GM13977 (cell line): ENCODE results near the gene TMCO6.

Source experiments
- DNase-seq: peaks from one replicate; pipeline ENCODE4 v3.0.0; 2012; ENCODE audit warnings: low spot score
- in situ Hi-C: fragments of 300-500 bp; cut with MboI; formaldehyde crosslinking; loops from one replicate; pipeline ENCODE4 v1.12.0; 2022; ENCODE audit warnings: low sequenced_read_pairs, low pct_unique_long_range_greater_than_20kb, mixed read lengths, inconsistent platforms; ENCODE audit not compliant: unreplicated experiment
- TF ChIP-seq, protein P1 (sequence below): IDR thresholded peaks from 2 replicates; pipeline ENCODE4 v1.5.1; 2012; ENCODE audit warnings: mild to moderate bottlenecking, control low read depth; ENCODE audit not compliant: insufficient read depth; ENCODE audit errors: extremely low read depth, missing control alignments

The TMCO6 gene

DNA sequence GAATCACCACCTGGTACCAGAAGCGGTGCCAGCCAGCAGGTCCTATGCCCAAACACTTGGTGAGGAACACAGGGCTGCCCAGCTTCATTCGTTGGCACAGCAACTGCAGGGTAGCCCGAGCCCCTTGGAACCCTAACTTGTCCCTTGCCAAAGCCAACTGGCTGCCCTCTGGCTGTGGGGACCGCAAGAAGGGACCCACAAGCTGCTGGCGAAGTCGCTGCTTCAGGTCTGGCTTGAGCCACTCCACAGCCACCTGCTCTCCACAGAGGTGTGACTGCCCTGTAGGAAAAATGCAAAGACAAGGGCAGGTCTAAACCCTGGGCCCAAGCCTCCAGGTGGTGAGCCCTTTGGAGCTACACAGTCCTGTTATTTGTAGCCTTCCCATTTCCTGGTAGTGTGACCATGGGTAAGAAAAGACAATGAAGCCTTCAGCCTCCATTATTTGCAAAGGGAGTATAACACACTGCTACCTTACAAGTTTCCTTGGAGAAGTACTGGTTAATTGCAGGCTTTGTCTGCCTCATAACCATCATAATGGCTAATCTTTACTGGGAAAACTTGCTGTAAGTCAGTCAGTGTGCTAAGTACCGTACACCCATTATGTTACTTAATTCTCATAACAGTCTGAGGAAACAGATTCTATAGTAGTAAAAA, 32.3 kb downstream of the TMCO6 start:
- TF ChIP-seq, protein P1, sequence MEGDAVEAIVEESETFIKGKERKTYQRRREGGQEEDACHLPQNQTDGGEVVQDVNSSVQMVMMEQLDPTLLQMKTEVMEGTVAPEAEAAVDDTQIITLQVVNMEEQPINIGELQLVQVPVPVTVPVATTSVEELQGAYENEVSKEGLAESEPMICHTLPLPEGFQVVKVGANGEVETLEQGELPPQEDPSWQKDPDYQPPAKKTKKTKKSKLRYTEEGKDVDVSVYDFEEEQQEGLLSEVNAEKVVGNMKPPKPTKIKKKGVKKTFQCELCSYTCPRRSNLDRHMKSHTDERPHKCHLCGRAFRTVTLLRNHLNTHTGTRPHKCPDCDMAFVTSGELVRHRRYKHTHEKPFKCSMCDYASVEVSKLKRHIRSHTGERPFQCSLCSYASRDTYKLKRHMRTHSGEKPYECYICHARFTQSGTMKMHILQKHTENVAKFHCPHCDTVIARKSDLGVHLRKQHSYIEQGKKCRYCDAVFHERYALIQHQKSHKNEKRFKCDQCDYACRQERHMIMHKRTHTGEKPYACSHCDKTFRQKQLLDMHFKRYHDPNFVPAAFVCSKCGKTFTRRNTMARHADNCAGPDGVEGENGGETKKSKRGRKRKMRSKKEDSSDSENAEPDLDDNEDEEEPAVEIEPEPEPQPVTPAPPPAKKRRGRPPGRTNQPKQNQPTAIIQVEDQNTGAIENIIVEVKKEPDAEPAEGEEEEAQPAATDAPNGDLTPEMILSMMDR: no peak
- in situ Hi-C loops: no loop called here
- no peak for DNase-seq

- no peak for DNase-seq
- TF ChIP-seq, protein P1: no peak
- in situ Hi-C loops: no loop called here
These were observed 33.4 kb downstream of the TMCO6 start for GRCh38 chr5:140672455-140673186.

DNA sequence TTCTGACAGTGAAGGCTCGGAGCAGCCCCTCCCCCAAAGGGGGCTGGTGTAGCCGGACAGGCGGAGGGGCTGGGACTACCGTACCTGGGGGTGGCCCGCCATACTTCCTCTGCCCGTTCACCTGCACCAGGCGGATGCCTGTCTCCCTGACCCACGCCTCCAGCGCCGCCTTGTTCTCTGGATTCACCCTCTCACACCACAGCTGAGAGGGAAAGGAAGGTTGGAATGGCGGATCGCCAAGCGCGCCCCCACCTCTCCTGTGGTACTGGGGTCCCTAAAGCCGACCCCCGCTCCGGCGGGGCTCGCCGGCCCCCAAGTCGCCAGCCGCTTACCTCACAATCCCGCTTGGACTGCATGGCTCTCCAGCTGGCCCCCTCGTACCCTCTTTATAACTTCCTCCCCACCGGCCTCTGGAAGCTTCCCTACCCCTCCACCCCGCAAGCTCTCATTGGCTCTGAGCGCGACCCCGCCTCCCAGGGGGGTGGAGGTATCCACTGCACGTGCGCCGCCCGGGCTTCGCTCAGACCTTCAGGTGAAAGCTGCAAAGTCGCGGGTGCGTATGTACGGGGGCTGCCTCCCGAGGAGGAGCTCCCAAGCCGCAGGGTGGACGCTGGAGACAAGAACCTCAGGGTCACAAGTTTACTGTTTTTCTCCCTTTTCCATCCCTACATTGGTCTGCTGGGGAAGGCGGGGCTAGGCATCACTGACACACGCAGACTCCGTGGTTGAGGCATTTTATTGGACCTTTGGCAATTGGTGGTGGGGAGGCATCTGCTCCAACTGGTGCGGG, 34.1 kb downstream of the TMCO6 start, which contains the start of gene DND1:
DND1 (minus strand) TSS at position 390 of the 790 bp plus-strand sequence; CDS start at position 356, 34 bp downstream.
- DNase-seq: no peak
- TF ChIP-seq, protein P1: no peak
- in situ Hi-C loops: no loop called here

DNA sequence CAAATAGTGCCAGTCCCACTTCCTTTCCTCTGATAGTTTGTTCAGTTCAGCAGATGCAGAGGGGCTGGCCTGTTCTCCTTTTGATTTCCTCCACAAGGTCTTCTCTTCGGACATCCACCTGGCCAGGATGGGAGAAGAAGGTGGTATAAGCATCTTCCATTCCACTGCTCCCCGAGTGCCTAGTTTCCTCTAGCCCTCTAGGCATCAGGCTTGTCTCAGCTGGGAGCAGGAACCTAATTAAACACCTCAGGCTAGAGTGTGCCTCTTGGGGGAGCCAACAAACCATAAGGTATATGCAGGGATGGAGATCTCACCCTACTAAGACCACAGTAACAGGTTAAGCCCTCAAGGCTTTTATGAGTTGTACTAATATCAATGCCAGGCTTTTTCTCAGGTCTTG, 35.0 kb downstream of the TMCO6 start:
- in situ Hi-C loops: no loop called here
- DNase-seq: no peak
- TF ChIP-seq, protein P1: no peak

DNA sequence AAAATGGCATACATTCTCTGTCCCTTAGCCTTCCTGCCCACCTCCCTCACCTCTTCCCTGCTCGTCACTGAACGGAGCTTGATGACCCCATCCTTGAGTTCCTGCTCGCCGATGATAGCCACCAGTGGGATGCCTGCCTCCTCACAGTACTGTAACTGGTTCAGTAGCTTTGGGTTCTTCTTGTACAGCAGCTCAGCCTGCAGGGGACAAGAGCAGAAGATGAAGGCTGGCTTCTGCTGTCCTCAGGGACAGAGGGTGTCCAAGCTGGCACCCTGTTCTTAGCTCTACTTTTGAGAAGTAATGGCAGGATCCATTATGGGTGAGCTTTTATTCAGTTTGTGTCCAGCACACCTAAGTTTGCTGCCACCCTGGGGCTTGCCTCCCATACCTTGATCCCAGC, 35.4 kb downstream of the TMCO6 start:
- no peak for DNase-seq
- TF ChIP-seq, protein P1: no peak
- in situ Hi-C loops: no loop called here

- DNase-seq: no peak
- in situ Hi-C loops: no loop called here
These were observed 38.7 kb downstream of the TMCO6 start for GRCh38 chr5:140677947-140678346.

More at GRCh38 chr5:140677947-140678346, 38.7 kb downstream of the TMCO6 start:
- TF ChIP-seq, protein P1: no peak
